HG02840 (cell line): Measurements from ENCODE around the gene CSAD.
"Not testable (repeated sequence)": the region's sequence is repeated elsewhere in the genome, so short reads cannot be mapped to it uniquely, and the experiment has no call there.

Source experiments
- ATAC-seq: cut with Tn5 transposase; IDR thresholded peaks from one replicate; pipeline ENCODE4 v1.9.1; 2021; ENCODE audit warnings: mild to moderate bottlenecking, moderate library complexity, moderate number of reproducible peaks; ENCODE audit not compliant: unreplicated experiment, low FRiP score

The CSAD gene

GRCh38 chr12:53113951-53114350 lies 66.8 kb downstream of the CSAD start:
- no peak for ATAC-seq

- ATAC-seq, result no peak
Observed at GRCh38 chr12:53113136-53113705, 67.5 kb downstream of the CSAD start.

- ATAC-seq, result not testable (repeated sequence)
Observed at GRCh38 chr12:53112431-53112830, 68.3 kb downstream of the CSAD start.
